ENCODE data around the gene PAXIP1. TPM values are rescaled to one million over a fixed set of nuclear protein-coding genes. Genes with fewer than 3 reads are reported as not detected.

Gene PAXIP1
- polyA plus RNA-seq, 1 experiment: 6.3 TPM

DNA sequence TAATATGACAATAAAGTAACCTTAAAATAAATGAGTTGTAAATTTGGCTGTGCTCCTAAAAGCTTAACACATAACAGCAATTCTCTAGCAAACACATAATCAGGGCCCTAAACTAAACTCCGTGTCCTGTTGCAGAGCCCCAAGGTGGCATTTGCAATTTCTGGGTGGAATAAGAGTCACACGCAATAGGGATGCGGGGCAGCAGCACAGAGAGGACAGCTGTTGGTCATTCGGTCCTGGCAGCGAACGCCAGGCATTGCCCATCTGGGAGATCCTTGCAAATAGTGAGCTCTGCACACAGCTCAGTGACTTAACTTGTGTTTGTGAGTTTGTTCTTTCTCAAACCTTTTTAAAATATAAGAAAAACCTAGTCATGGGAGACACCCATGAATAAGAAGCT, 25.7 kb downstream of the PAXIP1 start:
- ChIA-PET POLR2A (interaction anchor here (1.2 kb wide), 1 partner anchor 8 kb away, joined by 3 read pairs; no protein-coding TSS in a partner anchor), CTCF (interaction anchor here (1.1 to 3.3 kb wide), 4 partner anchors 9 to 368 kb away, joined by 3 to 13 read pairs (median 10); no protein-coding TSS in a partner anchor)
- H3K9me3 ChIP-seq (ENCODE audit: control insufficient read depth, insufficient read depth, low read length): no peaks in the 10 kb centered on the region
- DNase-seq (ENCODE audit: low read depth, low spot score): no peak
- TF ChIP-seq, protein P1, sequence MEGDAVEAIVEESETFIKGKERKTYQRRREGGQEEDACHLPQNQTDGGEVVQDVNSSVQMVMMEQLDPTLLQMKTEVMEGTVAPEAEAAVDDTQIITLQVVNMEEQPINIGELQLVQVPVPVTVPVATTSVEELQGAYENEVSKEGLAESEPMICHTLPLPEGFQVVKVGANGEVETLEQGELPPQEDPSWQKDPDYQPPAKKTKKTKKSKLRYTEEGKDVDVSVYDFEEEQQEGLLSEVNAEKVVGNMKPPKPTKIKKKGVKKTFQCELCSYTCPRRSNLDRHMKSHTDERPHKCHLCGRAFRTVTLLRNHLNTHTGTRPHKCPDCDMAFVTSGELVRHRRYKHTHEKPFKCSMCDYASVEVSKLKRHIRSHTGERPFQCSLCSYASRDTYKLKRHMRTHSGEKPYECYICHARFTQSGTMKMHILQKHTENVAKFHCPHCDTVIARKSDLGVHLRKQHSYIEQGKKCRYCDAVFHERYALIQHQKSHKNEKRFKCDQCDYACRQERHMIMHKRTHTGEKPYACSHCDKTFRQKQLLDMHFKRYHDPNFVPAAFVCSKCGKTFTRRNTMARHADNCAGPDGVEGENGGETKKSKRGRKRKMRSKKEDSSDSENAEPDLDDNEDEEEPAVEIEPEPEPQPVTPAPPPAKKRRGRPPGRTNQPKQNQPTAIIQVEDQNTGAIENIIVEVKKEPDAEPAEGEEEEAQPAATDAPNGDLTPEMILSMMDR (IDR thresholded peaks at IDR 0.05; ENCODE audit: low read depth, low read length): no peak
- H3K4me3 ChIP-seq (ENCODE audit: low read depth, low read length): no peak overlapping the region
- H3K27me3 ChIP-seq (ENCODE audit: control insufficient read depth, insufficient read depth, low read length): no peaks in the 10 kb centered on the region
- H3K27ac ChIP-seq (ENCODE audit: low read depth, low read length): no peak overlapping the region

DNA sequence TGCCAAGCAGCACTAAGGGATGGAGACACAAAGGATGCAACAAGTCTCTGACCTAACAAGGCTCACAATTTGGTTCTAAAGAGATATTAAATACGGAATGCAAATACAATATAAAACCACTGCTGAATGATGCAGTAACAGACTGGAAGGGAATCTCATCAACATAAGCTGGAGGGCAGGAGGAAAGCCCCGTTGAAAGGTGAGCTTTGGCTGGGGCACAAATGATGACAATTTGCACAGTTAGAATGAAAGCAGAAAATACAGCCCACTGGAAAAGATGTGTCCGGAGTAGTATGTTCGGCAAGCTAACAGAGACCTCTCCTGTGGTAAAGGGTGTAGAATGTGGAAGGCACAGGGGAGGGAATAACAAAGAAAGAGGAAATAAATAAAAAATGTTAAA, 26.1 kb downstream of the PAXIP1 start:
- CTCF ChIA-PET: interaction anchor here (1.0 to 3.3 kb wide), 5 partner anchors 9 to 368 kb away, joined by 3 to 13 read pairs (median 8); no protein-coding TSS in a partner anchor
- DNase-seq (ENCODE audit: low read depth, low spot score): no peak
- Histone ChIP-seq H3K4me3 (ENCODE audit: low read depth, low read length) (no peak overlapping the region), H3K9me3 (ENCODE audit: control insufficient read depth, insufficient read depth, low read length) (no peaks in the 10 kb centered on the region), H3K27ac (ENCODE audit: low read depth, low read length) (no peak overlapping the region), H3K27me3 (ENCODE audit: control insufficient read depth, insufficient read depth, low read length) (no peaks in the 10 kb centered on the region)
- TF ChIP-seq, protein P1 (IDR thresholded peaks at IDR 0.05; ENCODE audit: low read depth, low read length): no peak
- POLR2A ChIA-PET: interaction anchor here (1.2 kb wide), 1 partner anchor 9 kb away, joined by 3 read pairs; no protein-coding TSS in a partner anchor

DNA sequence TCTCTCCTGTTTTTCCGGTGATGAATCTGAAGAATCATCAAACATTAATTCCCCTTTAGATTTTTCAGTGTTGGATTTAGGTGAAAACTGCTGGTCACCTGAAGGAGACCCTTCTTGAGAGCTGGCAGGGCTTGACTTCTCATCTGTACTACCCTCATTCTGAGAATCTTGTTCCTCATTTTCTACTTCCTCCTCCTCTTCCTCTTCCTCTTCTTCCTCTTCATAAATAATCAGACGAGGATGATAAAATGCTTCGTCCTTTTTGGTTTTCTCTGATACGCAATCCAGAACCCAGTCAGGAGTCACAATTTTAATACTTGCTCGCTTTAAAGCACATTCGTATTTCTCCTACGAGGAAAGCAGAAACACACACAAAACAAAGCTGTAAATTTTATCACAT, 26.9 kb downstream of the PAXIP1 start:
- POLR2A ChIA-PET: interaction anchor here (1.2 kb wide), 1 partner anchor 10 kb away, joined by 3 read pairs; no protein-coding TSS in a partner anchor
- H3K4me3 ChIP-seq (ENCODE audit: low read depth, low read length): no peak overlapping the region
- CTCF ChIA-PET: interaction anchor here (1.0 to 3.3 kb wide), 5 partner anchors 10 to 369 kb away, joined by 3 to 13 read pairs (median 8); no protein-coding TSS in a partner anchor
- TF ChIP-seq, protein P1 (IDR thresholded peaks at IDR 0.05; ENCODE audit: low read depth, low read length): no peak
- DNase-seq (ENCODE audit: low read depth, low spot score): no peak
- no peaks in the 10 kb centered on the region for H3K27me3 ChIP-seq (ENCODE audit: control insufficient read depth, insufficient read depth, low read length)
- H3K27ac ChIP-seq (ENCODE audit: low read depth, low read length): no peak overlapping the region
- H3K9me3 ChIP-seq (ENCODE audit: control insufficient read depth, insufficient read depth, low read length): no peaks in the 10 kb centered on the region

DNA sequence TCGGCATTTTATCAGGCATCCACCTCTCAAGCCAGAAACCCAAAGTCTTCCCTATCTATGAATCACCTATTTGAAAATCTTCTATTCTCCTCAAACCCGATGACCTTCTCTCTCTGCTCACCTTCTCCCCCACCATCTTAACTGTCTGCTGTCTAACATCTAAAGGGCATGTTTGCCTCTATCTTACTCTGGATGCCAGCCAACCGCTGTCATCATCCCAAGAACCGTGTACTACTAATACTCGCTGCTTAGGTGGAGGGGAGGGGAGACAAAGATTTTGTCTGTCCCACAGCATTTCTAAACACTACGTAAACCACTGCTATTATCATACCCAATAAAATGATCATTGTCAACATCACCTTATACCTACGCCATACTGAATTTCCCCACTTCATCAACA, 29.5 kb downstream of the PAXIP1 start:
- no peaks in the 10 kb centered on the region for H3K27me3 ChIP-seq (ENCODE audit: control insufficient read depth, insufficient read depth, low read length)
- ChIA-PET CTCF (interaction anchor here (0.6 kb wide), 1 partner anchor 473 kb away, joined by 3 read pairs; no protein-coding TSS in a partner anchor), POLR2A (no interaction called here)
- no peak overlapping the region for H3K27ac ChIP-seq (ENCODE audit: low read depth, low read length)
- no peaks in the 10 kb centered on the region for H3K9me3 ChIP-seq (ENCODE audit: control insufficient read depth, insufficient read depth, low read length)
- no peak for DNase-seq (ENCODE audit: low read depth, low spot score)
- TF ChIP-seq, protein P1 (IDR thresholded peaks at IDR 0.05; ENCODE audit: low read depth, low read length): no peak
- no peak overlapping the region for H3K4me3 ChIP-seq (ENCODE audit: low read depth, low read length)

DNA sequence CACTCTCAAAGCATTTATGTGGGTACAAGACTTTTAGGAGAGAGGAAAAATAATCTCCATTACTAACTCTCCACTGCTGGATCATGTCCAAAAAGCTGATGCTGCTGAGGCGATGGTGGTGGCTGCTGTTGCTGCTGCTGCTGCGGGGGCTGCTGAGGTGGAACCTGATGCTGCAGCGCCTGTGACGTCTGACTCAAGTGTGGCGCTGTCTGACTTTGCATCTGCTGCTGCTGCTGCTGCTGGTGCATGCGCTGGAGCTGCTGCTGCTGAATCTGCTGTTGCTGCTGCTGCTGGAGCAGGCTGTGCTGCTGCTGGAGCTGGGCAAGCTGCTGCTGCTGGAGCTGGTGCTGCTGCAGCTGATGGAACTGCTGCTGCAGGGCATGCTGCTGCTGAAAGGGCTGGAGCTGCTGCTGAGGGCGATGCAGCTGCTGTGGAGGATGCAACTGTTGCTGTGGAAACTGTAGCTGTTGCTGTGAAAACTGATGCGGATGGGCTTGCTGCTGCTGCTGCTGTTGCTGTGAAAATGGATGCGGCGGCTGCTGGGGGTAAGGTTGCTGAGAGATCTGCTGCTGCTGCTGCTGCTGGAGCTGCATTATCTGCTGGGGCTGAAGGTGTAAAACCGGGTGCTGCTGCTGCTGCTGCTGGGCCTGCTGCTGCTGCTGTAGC, 34.5 kb downstream of the PAXIP1 start:
- POLR2A ChIA-PET: no interaction called here
- no peaks in the 10 kb centered on the region for H3K9me3 ChIP-seq (ENCODE audit: control insufficient read depth, insufficient read depth, low read length)
- CTCF ChIA-PET: interaction anchor here (1.2 kb wide), 1 partner anchor 377 kb away, joined by 3 read pairs; no protein-coding TSS in a partner anchor

More for the DNA sequence above, 34.5 kb downstream of the PAXIP1 start:
- Histone ChIP-seq H3K4me3 (ENCODE audit: low read depth, low read length) (no peak overlapping the region), H3K27me3 (ENCODE audit: control insufficient read depth, insufficient read depth, low read length) (no peaks in the 10 kb centered on the region), H3K27ac (ENCODE audit: low read depth, low read length) (no peak overlapping the region)
- TF ChIP-seq, protein P1 (IDR thresholded peaks at IDR 0.05; ENCODE audit: low read depth, low read length): no peak
- DNase-seq (ENCODE audit: low read depth, low spot score): no peak

All from AG04450 (cell line).